SK-N-SH (cell line): ENCODE measurements around the gene ANO9. TPM values are rescaled to one million over a fixed set of nuclear protein-coding genes. Genes with fewer than 3 reads are reported as not detected.

Experiments
- CTCF ChIA-PET: fragments of 300-600, 350-600 bp; formaldehyde crosslinking; extraction: SDS; loops from one replicate; lab custom pipeline; 2021; lab: Yijun Ruan, JAX
- POLR2A ChIA-PET: fragments of 350-600 bp; sonication (Branson Sonifier 250); formaldehyde crosslinking; extraction: SDS; loops from one replicate; lab custom pipeline; 2020; ENCODE audit warnings: antibody characterized with exemption, inconsistent platforms; lab: Yijun Ruan, JAX
- DNase-seq: peaks from one replicate; pipeline ENCODE4 v3.0.0; 2012
- H2AFZ ChIP-seq: fragments of 200-600 bp; sonication (generic); 2 replicates; pipeline ENCODE4 v1.8.1; 2016; ENCODE audit warnings: antibody characterized with exemption, mild to moderate bottlenecking, low read depth
- H3F3A ChIP-seq: fragments of 200-600 bp; sonication (generic); replicated peaks from 2 replicates; pipeline ENCODE3; 2016; ENCODE audit warnings: antibody characterized with exemption, mild to moderate bottlenecking; ENCODE audit not compliant: insufficient read depth
- H3K27ac ChIP-seq, 2 experiments: fragments of 200-500 bp in 1 of 2; fragments of 200-600 bp in 1 of 2; sonication (Bioruptor generic) in 1 of 2; sonication (generic), shearing (Covaris generic) in 1 of 2; 2 replicates each; pipeline versions ENCODE4 v1.5.1 to v1.6.1; 2014 to 2016; ENCODE audit warnings: low read depth in 2 of 2, inconsistent platforms in 1 of 2, low read length in 1 of 2, mild to moderate bottlenecking in 1 of 2, mixed read lengths in 1 of 2
- H3K27me3 ChIP-seq: fragments of 200-600 bp; sonication (generic), shearing (Covaris generic); 2 replicates; pipeline ENCODE4 v1.6.1; 2016; ENCODE audit warnings: mixed run types; ENCODE audit not compliant: insufficient read depth
- H3K36me3 ChIP-seq, 2 experiments: fragments of 200-500 bp in 1 of 2; fragments of 200-600 bp in 1 of 2; sonication (Bioruptor generic) in 1 of 2; sonication (generic) in 1 of 2; replicated peaks in 1 of 2; 2 replicates each; pipeline versions ENCODE3 to v1.5.1; 2014 to 2016; ENCODE audit warnings: low read length in 1 of 2, mild to moderate bottlenecking in 1 of 2; ENCODE audit not compliant: insufficient read depth in 2 of 2, control insufficient read depth in 1 of 2
- H3K4me1 ChIP-seq, 2 experiments: fragments of 200-500 bp in 1 of 2; fragments of 200-600 bp in 1 of 2; sonication (Bioruptor generic) in 1 of 2; sonication (generic), shearing (Covaris generic) in 1 of 2; 2 replicates each; pipeline versions ENCODE4 v1.5.1 to v1.6.1; 2014 to 2016; ENCODE audit warnings: low read depth in 1 of 2, low read length in 1 of 2, mixed run types in 1 of 2; ENCODE audit not compliant: insufficient read depth in 2 of 2, control insufficient read depth in 1 of 2
- H3K4me2 ChIP-seq: fragments of 200-600 bp; sonication (generic), shearing (Covaris generic); 2 replicates; pipeline ENCODE4 v1.6.1; 2017; ENCODE audit warnings: mixed run types
- H3K4me3 ChIP-seq, 2 experiments: fragments of 200-500 bp in 1 of 2; fragments of 200-600 bp in 1 of 2; sonication (Bioruptor generic) in 1 of 2; sonication (generic), shearing (Covaris generic) in 1 of 2; 2 replicates each; pipeline versions ENCODE4 v1.5.1 to v1.8.1; 2014 to 2016; ENCODE audit warnings: low read depth in 2 of 2, inconsistent platforms in 1 of 2, low read length in 1 of 2, mild to moderate bottlenecking in 1 of 2, mixed read lengths in 1 of 2, moderate library complexity in 1 of 2
- H3K79me2 ChIP-seq: fragments of 200-600 bp; sonication (generic); 2 replicates; pipeline ENCODE4 v1.8.1; 2017; ENCODE audit warnings: mild to moderate bottlenecking; ENCODE audit not compliant: insufficient read depth
- H3K9ac ChIP-seq: fragments of 200-600 bp; sonication (generic); 2 replicates; pipeline ENCODE4 v1.6.1; 2017; ENCODE audit warnings: mixed run types
- H3K9me2 ChIP-seq: fragments of 200-600 bp; sonication (generic); 2 replicates; pipeline ENCODE4 v1.6.1; 2017; ENCODE audit warnings: mixed run types
- H3K9me3 ChIP-seq: fragments of 200-600 bp; sonication (generic); 2 replicates; pipeline ENCODE4 v1.6.1; 2017; ENCODE audit warnings: mixed run types, mild to moderate bottlenecking, moderate library complexity
- H4K20me1 ChIP-seq: fragments of 200-600 bp; sonication (generic); 2 replicates; pipeline ENCODE4 v1.6.1; 2017; ENCODE audit warnings: mild to moderate bottlenecking, mixed run types; ENCODE audit not compliant: insufficient read depth
- CTCF ChIP-seq: fragments of 200-600 bp; sonication (generic); IDR thresholded peaks from 2 replicates; pipeline ENCODE4 v1.6.1; 2017; ENCODE audit warnings: antibody characterized with exemption, mild to moderate bottlenecking, moderate library complexity
- ELF1 ChIP-seq: IDR thresholded peaks from 2 replicates; pipeline ENCODE4 v1.4.0; 2012
- EZH2phosphoT487 ChIP-seq: fragments of 200-600 bp; sonication (generic); IDR thresholded peaks from 2 replicates; pipeline ENCODE4 v1.6.1; 2017; ENCODE audit warnings: low read depth, mixed run types, mild to moderate bottlenecking, antibody characterized with exemption, moderate library complexity, borderline replicate concordance
- FOXJ3 ChIP-seq: sonication (generic); formaldehyde crosslinking; IDR thresholded peaks from 2 replicates; pipeline ENCODE4 v1.5.1; 2020; ENCODE audit warnings: mild to moderate bottlenecking, missing genetic modification reagents
- GATA2 ChIP-seq: sonication (generic); formaldehyde crosslinking; IDR thresholded peaks from 2 replicates; pipeline ENCODE4 v1.5.0; 2020; ENCODE audit warnings: mild to moderate bottlenecking, missing genetic modification reagents
- JUND ChIP-seq: IDR thresholded peaks from 2 replicates; pipeline ENCODE4 v1.4.0; 2012
- MXI1 ChIP-seq: IDR thresholded peaks from 2 replicates; pipeline ENCODE4 v1.6.1; 2012; ENCODE audit warnings: mild to moderate bottlenecking, low read depth, low read length, improper control_type of control experiment
- NRF1 ChIP-seq: IDR thresholded peaks from 2 replicates; pipeline ENCODE4 v1.6.1; 2012; ENCODE audit warnings: low read depth, mild to moderate bottlenecking, low read length
- RCOR1 ChIP-seq: fragments of 150-350 bp; IDR thresholded peaks from 2 replicates; pipeline ENCODE4 v1.6.1; 2017; ENCODE audit warnings: antibody characterized with exemption, low read length
- RFX5 ChIP-seq: IDR thresholded peaks from 2 replicates; pipeline ENCODE4 v1.6.1; 2012; ENCODE audit warnings: mild to moderate bottlenecking, improper control_type of control experiment, low read length
- RXRA ChIP-seq: IDR thresholded peaks from 2 replicates; pipeline ENCODE4 v1.4.0; 2012; ENCODE audit warnings: low read depth, mild to moderate bottlenecking, borderline replicate concordance
- SMC3 ChIP-seq: IDR thresholded peaks from 2 replicates; pipeline ENCODE4 v1.6.1; 2012; ENCODE audit warnings: low read depth, low read length, improper control_type of control experiment
- TAF1 ChIP-seq: IDR thresholded peaks from 2 replicates; pipeline ENCODE4 v1.6.1; 2012; ENCODE audit warnings: low read depth, mild to moderate bottlenecking, low read length, moderate library complexity, borderline replicate concordance
- TEAD4 ChIP-seq: IDR thresholded peaks from 2 replicates; pipeline ENCODE4 v1.4.0; 2012; ENCODE audit warnings: mild to moderate bottlenecking, borderline replicate concordance; ENCODE audit not compliant: insufficient read depth
- WGBS: methylation state at CpG from one replicate; pipeline ENCODE4 v1.1.6; 2017; ENCODE audit warnings: low lambda C conversion rate; 5-methylcytosine and 5-hydroxymethylcytosine counted together
- polyA plus RNA-seq, 3 experiments: library from polyadenylated mRNA; depleted of rRNA; stranded (reverse); fragments of >200 nt; gene quantifications; 2 replicates each; pipeline ENCODE4 v1.2.3, GENCODE V29; 2012
- TF ChIP-seq, protein P1 (sequence below): IDR thresholded peaks from 2 replicates; pipeline ENCODE4 v1.6.1; 2012; ENCODE audit warnings: mild to moderate bottlenecking, low read depth, low read length, moderate library complexity
- TF ChIP-seq, protein P2 (sequence below): IDR thresholded peaks from 2 replicates; pipeline ENCODE4; 2012
- TF ChIP-seq, protein P3 (sequence below): IDR thresholded peaks from 2 replicates; pipeline ENCODE4 v1.4.0; 2012; ENCODE audit warnings: low read depth
- TF ChIP-seq, protein P4 (sequence below): IDR thresholded peaks from 2 replicates; pipeline ENCODE4 v1.4.0; 2012; ENCODE audit warnings: low read depth, borderline replicate concordance

ANO9 gene
- polyA plus RNA-seq, 1 of the 3 experiments (the other 2 are of a cell fraction) = 0.12 TPM

GRCh38 chr11:457111-457760 is 15.4 kb upstream of the ANO9 start:
- Histone ChIP-seq H3K9me3 (no peaks in the 10 kb centered on the region), H3K4me3 (no peak overlapping the region), H3F3A (no peaks in the 10 kb centered on the region), H3K9ac (no peak overlapping the region), H3K9me2 (no peaks in the 10 kb centered on the region), H2AFZ (no peak overlapping the region), H4K20me1 (peaks cover 3% of the 10 kb centered on the region; the same call in 1 of the 2 replicates), H3K27ac (no peak overlapping the region), H3K27me3 (no peaks in the 10 kb centered on the region), H3K4me1 (no peaks in the 10 kb centered on the region; a peak in 1 of 4 replicates), H3K36me3 (peaks cover 6 to 22% of the 10 kb centered on the region in 2 experiments), H3K4me2 (no peak overlapping the region), H3K79me2 (peaks cover 40% of the 10 kb centered on the region)
- POLR2A ChIA-PET = no interaction called here
- 93% methylated on average over 23 of the region's 23 CpGs for WGBS
- TF ChIP-seq TEAD4 (no peak), CTCF (no peak), EZH2phosphoT487 (no peak), NRF1 (no peak), GATA2 (no peak), SMC3 (no peak), RXRA (no peak), RFX5 (no peak), FOXJ3 (CRISPR knock-in tag) (no peak), TAF1 (no peak), RCOR1 (no peak), MXI1 (no peak), ELF1 (no peak), JUND (no peak)
- TF ChIP-seq, protein P1, sequence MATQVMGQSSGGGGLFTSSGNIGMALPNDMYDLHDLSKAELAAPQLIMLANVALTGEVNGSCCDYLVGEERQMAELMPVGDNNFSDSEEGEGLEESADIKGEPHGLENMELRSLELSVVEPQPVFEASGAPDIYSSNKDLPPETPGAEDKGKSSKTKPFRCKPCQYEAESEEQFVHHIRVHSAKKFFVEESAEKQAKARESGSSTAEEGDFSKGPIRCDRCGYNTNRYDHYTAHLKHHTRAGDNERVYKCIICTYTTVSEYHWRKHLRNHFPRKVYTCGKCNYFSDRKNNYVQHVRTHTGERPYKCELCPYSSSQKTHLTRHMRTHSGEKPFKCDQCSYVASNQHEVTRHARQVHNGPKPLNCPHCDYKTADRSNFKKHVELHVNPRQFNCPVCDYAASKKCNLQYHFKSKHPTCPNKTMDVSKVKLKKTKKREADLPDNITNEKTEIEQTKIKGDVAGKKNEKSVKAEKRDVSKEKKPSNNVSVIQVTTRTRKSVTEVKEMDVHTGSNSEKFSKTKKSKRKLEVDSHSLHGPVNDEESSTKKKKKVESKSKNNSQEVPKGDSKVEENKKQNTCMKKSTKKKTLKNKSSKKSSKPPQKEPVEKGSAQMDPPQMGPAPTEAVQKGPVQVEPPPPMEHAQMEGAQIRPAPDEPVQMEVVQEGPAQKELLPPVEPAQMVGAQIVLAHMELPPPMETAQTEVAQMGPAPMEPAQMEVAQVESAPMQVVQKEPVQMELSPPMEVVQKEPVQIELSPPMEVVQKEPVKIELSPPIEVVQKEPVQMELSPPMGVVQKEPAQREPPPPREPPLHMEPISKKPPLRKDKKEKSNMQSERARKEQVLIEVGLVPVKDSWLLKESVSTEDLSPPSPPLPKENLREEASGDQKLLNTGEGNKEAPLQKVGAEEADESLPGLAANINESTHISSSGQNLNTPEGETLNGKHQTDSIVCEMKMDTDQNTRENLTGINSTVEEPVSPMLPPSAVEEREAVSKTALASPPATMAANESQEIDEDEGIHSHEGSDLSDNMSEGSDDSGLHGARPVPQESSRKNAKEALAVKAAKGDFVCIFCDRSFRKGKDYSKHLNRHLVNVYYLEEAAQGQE = no peak
- TF ChIP-seq, protein P2, sequence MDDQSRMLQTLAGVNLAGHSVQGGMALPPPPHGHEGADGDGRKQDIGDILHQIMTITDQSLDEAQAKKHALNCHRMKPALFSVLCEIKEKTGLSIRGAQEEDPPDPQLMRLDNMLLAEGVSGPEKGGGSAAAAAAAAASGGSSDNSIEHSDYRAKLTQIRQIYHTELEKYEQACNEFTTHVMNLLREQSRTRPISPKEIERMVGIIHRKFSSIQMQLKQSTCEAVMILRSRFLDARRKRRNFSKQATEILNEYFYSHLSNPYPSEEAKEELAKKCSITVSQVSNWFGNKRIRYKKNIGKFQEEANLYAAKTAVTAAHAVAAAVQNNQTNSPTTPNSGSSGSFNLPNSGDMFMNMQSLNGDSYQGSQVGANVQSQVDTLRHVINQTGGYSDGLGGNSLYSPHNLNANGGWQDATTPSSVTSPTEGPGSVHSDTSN = no peak
- TF ChIP-seq, protein P3, sequence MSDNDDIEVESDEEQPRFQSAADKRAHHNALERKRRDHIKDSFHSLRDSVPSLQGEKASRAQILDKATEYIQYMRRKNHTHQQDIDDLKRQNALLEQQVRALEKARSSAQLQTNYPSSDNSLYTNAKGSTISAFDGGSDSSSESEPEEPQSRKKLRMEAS = no peak
- TF ChIP-seq, protein P4, sequence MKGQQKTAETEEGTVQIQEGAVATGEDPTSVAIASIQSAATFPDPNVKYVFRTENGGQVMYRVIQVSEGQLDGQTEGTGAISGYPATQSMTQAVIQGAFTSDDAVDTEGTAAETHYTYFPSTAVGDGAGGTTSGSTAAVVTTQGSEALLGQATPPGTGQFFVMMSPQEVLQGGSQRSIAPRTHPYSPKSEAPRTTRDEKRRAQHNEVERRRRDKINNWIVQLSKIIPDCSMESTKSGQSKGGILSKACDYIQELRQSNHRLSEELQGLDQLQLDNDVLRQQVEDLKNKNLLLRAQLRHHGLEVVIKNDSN = no peak
- CTCF ChIA-PET = interaction anchor here (0.8 kb wide), 1 partner anchor 61 kb away, joined by 3 read pairs; no protein-coding TSS in a partner anchor
- no peak for DNase-seq
